ENCODE data around the gene PROK2.

Gene PROK2

DNA sequence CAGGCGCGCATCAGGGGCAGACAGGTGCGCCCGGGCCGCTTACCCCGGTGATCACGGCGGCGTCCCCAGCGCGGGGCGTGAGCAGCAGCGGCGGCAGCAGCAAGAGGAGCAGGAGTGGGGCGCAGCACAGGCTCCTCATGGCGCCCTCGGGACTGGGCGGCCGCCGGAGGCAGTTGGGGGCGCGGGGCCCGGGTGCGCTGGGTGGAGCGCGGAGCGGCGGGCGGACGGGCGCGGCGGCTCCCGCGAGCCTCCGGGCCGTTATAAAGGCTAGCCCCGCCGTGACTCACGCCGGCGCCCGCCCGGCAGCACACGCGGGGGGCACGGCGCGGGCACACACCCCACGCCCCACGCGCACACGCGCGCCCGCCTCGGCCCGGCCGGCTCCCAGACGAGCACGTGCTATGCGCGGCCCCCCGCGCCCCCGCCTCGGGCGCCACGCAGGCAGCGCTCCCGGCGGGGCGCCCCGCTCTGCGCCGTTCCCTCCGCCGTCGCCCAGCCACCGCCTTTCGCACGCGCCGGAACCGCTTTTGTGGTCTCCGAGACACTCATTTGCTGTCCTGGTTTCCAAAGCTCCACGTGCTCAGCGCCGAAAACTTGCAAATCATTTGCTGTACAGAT is at the start of gene PROK2:
Gene PROK2 (minus strand): TSS at position 235 of the 618 bp plus-strand sequence. CDS start 96 bp downstream, at position 139.
- no peak for DNase-seq

GRCh38 chr3:71831599-71831998 is 46.7 kb upstream of the PROK2 start:
- no peak for DNase-seq

GRCh38 chr3:71825551-71826283 is 40.8 kb upstream of the PROK2 start:
- DNase-seq = no peak

DNA sequence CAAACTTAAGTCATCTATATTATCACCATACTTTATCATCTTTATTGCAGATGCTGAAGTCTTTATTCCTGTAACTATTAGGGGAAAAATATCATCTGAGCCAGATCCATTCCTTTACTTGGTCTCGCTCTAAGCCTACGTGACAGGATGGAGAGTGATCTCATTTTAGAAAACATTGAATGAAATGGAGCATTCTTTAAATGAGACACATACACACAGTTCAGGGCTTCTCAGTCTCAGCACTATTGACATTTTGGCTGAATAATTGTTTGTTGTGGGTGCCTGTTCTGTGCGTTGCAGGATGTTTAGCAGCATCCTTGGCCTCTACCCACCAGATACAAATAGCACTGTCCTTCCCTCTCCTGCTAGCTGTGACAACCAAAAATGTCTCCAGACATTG is 36.2 kb upstream of the PROK2 start:
- no peak for DNase-seq

- no peak for DNase-seq
Observed at GRCh38 chr3:71817262-71817661, 32.3 kb upstream of the PROK2 start.

- no peak for DNase-seq
Observed at GRCh38 chr3:71816767-71817156, 31.8 kb upstream of the PROK2 start.

GRCh38 chr3:71815340-71816067 is 30.6 kb upstream of the PROK2 start:
- no peak for DNase-seq

DNA sequence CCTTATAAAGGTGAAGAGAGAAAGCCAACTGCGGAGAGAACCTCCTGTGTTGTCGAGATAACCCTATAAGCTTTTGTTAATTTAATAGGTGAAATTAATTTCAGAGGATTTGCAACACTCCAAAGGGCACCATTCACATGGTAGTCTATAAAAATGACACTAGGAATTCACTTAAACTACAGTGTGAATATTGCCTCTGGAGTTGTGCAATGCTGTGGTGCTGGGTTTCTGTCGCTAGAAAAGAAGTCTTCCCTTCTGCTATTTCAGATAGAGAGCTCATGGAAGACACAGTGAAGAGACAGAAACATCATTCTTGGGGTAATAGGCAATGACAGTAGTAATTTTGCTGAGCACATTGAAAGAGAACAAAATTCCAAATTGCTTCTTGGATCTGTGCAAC is 28.8 kb upstream of the PROK2 start:
- DNase-seq = no peak

- no peak for DNase-seq
Observed at GRCh38 chr3:71813073-71813472, 28.1 kb upstream of the PROK2 start.

DNA sequence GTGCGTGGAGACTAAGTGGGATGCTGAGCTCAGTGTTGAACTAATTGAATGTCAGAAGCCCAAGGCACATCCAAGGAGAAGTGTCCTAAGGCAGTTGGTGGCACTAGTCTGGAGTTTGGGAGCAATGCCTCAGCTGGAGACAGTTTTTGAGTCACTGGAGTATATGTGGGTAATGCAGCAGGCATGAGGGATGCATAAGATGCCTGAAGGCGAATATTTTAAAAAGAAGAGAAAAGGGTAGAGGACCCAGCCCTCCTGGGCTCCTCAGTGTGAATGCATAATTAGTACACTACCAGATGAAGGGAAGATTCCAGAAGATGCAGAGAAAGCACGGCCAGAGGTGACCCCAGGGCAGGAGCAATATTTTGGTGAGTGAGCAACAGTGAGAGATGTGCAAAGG is 25.1 kb upstream of the PROK2 start:
- DNase-seq = no peak

DNA sequence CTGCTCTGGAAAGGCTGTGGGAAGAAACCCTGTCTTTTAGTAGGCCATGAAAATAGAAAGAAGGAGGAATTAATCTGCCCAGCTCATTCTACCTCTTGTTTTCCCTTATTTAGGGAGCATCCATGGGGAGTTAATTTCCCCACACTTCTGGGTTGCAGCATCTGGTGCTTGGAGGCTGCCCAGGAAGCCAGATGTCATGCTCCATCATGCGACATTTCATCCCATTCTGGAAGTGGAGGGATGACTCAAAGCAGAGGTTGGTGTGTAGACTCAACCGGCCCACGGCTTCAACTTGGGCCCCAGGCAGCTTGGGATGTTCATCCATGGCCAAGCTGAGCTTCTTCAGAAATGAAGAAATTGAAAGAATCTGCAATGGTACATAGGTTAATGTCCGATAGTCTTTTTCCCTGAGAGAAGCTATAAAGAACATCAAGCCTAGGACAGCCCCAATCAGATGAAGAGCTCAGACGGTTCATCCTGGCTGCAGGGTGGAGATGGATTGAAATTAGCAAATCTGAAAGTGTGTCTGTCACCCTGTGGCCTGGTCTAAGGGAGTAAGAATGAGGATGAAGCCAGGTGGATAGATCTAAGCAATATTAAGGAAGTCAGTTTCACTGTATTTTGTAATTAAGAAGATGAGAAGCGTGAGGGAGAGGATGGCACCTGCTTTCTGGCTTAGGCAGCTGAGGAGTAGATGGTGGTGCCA is 24.5 kb upstream of the PROK2 start:
- no peak for DNase-seq

- no peak for DNase-seq
Observed at GRCh38 chr3:71806736-71807135, 21.8 kb upstream of the PROK2 start.

GRCh38 chr3:71805691-71806090 is 20.7 kb upstream of the PROK2 start:
- no peak for DNase-seq

- no peak for DNase-seq
Observed at GRCh38 chr3:71805199-71805598, 20.3 kb upstream of the PROK2 start.

GRCh38 chr3:71803248-71803647 is 18.3 kb upstream of the PROK2 start:
- DNase-seq = no peak

DNA sequence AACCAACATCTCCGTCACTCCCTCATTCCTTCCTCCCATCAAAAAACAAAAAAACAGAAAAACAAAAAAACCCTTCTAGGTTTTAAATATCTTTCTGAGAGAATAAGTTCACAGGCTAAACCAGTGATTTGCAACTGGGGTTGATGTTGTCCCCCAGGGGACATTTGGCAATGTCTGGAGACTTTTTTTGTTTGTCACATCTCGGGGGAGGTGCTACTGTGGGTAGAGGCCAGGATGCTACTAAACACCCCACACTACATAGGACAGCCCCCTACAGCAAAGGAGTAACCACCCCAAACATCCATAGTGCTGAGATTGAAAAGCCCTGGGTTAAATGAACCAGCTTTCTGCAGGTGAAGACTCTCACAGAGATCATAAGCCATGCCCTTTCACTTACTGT is 17.0 kb upstream of the PROK2 start:
- no peak for DNase-seq

GRCh38 chr3:71800023-71800422 is 15.1 kb upstream of the PROK2 start:
- no peak for DNase-seq

DNA sequence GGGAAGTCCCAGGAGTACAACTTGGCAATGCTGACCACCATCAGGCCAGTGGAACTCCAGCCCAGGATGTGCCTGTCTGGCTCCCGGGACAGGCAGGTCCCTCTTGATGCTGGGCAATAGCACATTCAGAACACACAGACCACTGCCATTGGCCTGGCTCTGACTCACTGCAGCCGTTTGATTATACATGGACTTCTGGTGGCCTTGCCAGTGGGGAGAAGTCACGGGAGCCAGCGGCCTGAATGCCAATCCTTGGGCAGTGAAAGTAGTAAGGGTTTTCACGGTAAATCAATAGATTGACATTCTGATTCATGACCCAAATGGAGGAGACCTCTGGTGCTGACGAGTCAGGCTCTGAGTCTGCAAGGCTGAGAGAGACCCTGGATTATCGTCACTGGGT is 12.5 kb upstream of the PROK2 start:
- no peak for DNase-seq

DNA sequence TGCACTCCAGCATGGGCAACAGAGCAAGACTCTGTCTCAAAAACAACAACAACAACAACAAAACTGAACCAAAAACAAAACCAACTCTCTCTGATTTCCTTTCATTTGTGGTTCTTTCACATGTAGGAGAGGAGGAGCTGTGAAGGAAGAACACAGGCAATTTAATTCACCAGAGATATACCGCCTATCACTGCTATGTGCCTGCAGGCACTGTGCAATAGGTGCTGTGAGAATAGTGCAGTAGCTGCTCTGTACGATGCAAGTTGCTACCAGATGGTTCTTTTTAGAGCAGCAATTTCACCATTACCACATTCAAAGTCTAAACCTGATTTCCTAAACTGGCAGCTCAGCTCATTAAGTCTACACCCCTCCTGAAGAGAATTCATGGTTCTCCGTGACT is 11.3 kb upstream of the PROK2 start:
- no peak for DNase-seq

GRCh38 chr3:71791634-71792033 is 6.7 kb upstream of the PROK2 start:
- no peak for DNase-seq

- no peak for DNase-seq
Observed at GRCh38 chr3:71789922-71790321, 5.0 kb upstream of the PROK2 start.

DNA sequence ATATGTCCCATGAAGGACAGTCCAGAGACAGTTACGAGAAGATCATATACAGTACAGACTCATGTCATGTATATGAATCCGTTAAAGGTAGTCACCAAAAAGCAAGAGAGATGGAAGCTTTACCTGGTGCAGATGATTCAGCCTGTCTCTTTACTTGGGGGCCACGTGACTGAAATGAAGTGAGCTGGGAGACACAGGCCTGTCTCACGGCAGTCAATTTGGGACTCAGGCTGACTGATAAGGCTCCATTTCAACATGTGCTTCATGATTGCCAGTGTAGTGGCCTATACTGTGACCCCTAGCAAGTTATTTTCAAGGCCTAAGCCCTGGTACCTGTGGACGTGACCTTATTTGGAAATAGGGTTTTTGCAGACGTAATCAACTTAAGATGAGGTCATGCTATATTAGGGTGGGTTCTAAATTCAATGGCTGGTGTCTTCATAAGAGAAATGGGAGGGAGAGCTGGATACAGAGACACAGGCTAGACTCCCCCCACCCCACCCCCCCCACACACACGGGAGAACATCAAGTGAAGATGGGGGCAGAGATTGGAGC is 3.0 kb upstream of the PROK2 start:
- DNase-seq = no peak

DNA sequence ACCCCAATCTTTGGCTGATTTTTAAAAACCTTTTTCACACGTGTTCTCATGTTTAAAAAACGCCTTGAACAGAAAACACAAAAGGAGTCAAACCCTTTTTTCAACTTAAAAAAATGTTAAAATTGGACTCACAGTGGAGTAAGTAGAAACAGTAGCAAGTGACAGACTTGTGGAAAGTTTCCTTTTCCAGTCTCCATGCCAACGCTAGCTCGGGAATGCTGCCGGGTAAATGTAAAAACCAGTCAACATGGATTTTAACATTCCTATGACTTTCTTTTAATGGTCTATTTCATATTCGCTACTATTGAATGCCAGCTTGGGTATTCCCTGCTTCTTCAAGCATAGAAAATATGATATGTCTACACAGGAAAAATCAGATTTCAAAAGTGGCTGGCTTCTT is 1.6 kb upstream of the PROK2 start:
- DNase-seq = no peak

All from hippocampal formation (tissue), 2 donors.